IPS DF 19.7 (cell line): ENCODE measurements around the gene BORCS8.

Experiments used
- DNase-seq: peaks from one replicate; pipeline ENCODE4 v3.0.0-alpha.2; 2013; ENCODE audit warnings: low read depth, low spot score

Gene BORCS8

DNA sequence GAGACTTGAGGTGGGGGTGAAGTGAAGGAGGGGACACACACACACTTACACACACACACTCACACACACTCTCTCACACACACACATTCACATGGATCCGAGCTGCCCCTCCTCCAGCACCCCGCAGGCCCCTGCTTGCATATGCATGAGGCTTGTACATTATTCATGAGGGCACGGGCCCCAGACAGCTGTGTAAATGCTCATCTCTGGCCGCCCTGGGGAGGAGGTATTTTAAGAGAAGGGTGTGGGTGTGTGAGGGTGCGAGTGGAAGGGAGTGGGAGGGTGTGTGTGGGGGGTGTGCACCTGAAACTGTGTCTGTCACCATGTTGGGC is 22.2 kb upstream of the BORCS8 start:
- no peak for DNase-seq

DNA sequence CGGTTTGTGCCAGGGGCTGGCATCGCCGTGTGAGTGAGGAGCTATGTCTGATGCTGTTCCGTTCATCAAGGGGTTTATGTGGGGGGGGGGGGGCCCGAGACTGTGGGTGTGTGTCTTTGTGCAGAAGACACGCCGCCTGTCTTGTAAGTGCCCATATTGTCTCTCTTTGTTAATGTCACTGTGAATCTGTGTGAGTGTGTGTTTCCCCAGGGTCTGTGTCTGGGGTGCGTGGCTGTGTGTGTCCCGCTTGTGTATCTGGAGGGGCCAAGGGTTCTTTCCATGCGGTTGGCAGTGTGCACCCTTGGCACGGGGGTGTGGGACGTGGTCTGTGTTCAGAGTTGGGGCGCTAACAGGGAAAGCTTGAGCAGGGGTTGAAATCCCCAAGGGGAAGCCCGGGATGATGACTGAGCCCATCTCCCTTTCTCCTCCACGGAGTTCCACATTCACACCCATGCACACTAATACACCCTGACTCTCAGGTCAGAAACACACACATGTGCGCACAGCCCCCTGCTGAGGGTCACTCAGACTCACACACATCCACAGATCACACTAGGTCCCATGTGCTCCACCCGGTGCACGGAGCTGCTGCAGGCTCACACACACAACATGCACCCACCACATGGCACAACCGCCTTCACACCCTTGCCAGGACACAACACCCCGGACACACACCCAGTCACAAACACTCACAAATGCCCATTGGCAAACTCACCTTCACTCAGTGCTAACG is 21.6 kb upstream of the BORCS8 start:
- no peak for DNase-seq

DNA sequence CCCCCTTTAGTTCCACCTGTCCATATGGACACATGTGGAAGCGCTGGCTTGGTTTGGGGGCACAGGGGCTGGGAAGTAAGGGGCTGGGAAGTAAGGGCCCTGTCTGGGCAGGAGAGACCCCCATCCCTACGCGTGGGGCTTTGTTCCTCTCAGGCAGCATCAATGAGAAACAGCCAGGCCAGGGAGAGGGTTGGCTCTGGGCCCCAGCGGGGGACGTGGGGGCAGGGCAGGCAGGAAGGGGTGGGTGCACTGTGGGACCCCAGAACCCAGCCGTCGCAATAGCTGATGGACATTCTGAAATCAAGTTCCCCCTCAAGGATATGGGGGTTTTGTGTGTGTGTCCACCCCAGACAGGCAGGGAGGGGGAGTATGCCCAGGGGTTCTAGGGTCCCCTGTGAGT is 21.0 kb upstream of the BORCS8 start:
- no peak for DNase-seq

DNA sequence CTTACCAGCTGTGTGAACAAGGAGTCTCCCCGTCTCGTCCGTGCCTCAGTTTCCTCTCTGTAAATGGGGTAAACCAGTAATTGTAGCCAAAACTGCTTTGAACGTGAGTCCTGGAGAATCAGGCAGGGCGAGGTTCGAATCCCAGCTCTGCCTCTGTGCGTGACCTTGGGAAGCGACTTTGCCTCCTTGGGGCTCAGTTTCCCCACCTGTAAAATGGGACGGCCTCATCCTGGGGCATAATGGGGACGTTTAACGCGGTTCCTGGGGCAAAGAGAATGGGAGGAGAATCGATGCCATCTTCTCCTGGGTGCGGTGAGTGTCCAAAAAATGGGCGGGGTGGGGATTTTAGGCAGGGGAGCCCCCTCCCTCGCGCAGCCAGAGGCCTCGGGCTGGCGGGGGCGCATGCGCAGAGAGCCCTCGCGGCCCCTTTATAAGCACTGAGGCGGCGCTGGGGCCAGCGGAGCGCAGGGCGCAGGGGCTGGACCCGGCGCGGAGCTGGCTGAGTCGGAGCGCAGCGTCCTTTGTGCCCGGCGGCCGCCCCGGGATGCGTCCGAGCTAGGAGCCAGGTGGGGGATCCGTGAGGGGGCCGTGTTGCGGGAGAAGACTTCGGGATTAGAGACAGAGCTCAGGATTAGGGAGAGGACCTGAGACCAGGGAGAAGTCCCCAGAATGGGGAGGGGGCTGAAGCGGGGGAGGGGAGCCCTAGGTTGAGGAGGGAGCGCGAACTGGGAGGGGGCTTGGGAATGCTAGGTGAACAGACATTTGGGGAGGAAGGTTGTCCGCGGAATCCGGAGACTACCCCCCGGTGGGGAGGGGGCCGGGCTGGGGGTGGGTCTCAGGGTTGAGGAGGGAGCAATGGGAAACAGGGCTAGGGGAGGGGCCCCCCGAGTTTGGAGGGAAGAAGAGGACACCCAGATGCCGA is 19.8 kb upstream of the BORCS8 start, which contains the start of gene NCAN:
TSS of gene NCAN (plus strand) at position 460 of the 922 bp plus-strand sequence. CDS start 4,996 bp downstream, outside the sequence.
- no peak for DNase-seq

DNA sequence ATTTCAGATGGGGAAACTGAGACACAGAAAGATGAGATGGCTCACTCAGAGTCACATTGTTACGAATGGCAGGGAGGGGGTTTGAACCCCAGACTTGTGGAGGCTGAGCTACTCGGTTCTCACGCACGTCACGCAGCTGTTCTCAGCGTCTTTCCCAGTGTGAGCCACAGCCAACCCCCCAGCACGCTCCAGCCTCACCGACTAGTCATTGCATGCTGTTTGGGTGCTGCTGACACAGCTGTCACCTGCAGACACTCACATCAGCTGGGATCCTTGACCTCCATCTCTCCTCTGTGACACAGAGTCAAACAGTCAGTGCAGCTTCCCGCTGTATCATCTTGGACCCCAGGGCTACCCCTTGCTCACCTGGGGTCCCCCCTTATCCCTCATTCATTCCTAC is 17.4 kb upstream of the BORCS8 start:
- DNase-seq = no peak

DNA sequence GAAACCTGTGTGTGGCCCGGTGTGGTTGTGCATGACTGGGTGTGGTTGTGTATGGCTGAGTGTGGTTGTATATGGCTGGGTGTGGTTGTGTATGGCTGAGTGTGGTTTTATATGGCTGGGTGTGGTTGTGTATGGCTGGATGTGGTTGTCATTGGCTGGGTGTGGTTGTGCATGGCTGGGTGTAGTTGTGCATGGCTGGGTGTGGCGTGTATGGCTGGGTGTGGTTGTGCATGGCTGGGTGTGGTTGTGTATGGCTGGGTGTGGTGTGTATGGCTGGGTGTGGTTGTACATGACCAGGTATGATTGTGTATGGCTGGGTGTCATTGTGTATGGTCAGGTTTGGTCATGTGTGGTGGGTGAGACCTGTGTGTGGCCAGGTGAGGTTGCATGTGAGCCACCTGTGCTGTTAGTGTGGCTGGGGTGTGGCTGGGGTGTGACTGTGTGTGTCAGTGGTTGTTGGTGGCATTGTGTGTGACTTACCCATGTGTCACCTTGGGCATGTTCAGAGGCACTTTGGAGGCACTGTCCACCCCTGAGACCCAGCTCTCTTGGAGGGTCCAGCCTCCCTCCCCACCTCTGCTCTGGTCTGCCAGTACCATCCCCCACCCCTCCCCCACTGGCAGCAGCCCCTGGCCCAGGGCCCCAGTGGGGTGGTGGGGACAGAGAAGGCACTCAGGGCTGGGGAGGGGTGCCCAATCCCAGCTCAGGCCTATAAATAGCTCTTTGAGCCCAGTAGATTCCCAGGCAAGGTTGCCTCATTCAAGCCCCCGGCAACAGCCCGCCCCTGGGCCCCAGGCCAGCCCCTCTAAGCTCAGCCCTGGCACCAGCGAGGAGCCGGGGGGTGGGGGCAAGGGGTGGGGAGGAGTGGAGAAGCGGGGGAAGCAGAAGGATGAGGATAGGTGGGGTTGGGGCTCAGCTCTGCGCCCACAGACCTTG is 16.0 kb upstream of the BORCS8 start:
- DNase-seq = no peak

DNA sequence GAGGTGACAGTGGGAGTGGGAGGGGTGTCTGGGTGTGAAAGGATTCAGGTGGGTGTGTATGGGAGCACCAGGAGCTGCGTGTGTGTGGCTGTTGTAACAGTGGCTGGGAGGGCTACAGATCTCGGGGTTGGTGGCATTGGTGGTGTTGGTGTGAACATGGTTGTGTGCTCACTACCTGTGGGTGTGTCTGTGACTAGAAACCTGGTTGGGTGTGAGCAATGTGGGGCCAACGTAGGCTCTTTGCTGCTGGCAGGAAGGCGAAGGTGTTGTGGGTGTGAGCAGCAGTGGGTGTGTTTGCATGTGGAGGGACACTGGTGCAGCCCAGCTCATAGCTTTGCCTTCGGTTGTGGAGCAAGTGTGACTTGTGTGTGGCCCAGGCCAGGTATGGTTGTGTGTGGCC is 15.0 kb upstream of the BORCS8 start:
- no peak for DNase-seq

DNA sequence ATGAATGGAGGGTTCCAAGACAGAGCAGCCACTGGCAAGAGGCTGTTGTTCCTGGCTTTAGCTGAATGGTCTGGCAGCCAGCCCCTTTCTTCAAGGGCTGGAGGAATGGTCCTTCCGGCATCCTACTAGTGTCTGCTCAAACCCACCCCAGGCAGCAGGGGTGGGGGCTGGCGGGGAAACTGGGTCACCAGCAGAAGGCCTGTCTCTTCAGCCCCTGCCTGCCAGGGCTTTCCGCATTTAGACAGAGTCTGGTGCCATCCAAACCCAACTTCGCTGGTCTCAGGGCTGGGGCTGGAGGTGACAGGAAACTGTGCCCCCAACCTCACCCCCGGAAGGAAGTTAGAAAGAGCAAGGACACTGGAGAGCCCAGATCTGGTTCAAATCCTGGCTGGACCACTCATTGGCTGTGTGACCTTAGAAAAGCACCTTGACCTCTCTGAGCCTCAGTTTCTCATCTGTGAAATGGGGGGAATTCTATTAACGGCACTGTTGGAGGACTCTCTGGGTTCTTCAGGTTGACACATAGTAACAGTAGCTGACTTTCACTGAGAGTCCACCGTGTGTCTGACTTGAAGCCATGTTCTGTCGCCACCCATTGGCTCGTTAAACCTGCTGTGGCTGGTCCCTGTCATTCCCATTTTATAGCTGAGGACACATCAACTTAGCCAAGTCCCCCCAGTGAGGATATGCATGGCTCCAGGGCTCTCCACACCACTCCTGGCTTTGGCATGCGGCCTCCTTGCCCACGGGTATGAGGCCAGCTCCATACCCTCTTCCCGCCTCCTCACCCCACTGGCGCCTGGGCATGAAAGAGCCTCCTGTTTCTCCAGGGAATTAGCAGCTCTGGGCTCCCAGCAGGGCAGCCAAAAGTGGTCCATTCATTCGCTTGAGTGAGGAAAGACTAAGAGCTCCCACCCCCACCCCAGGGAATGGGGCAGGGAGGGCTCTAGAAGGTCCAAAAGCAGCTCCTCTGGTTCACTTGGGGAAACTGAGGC is 13.8 kb upstream of the BORCS8 start:
- DNase-seq = no peak

DNA sequence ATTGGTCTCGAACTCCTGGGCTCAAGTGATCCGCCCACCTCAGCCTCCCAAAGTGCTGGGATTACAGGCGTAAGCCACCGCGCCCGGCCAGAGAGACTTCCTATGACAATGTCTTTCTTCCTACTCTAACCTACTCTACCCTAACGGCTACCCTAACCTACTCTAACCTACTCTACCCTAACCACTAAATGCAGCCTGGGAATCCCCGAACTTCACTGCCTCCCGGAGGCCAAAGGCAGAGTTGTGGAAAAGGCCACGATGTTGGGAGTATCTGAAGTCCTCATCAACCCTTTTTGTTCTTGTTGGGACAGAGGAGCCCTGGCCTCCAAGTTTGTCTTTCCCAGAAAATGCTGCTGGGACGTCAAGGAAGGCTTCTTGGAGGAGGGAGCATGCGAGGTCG is 12.2 kb upstream of the BORCS8 start:
- no peak for DNase-seq

DNA sequence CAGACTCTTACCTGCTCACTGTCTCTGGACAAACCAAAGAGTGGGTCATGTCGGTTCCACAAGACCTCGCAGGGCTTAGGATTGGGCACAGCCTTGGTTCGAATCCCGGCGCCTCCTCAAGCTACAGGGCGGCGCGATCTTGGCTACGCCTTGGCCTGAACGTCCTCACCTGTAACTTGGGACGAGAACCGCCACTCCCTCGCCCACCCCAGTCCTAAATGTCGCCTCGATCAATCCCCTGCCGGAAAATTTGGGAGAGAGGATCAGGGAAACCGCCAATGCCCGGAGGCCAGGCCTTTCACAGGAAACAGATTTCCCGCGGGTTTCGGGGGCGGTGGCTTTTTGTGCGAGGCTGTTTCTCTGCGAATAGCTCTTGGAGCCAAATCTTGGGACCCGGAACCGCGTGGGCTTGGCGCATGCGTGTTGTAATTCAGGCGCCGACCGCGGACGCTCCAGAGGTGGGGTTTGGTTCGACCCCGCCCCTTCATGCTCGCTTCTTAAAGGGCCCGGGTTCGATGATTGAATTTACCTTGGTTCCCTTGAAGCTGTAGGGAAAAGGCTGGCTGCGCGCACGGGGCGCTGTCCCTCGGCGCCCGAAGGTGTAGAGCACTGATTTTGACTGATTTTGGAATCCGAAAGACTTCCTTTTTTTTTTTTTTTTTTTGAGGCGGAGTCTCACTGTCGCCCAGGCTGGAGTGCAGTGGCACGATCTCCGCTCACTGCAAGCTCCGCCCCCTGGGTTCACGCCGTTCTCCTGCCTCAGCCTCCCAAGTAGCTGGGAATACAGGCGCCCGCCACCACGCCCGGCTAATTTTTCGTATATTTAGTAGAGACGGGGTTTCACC is 11.3 kb upstream of the BORCS8 start, which contains the start of gene NR2C2AP:
TSS of gene NR2C2AP (minus strand) at position 403 of the 845 bp plus-strand sequence. CDS start at position 49, 354 bp downstream.
- no peak for DNase-seq

DNA sequence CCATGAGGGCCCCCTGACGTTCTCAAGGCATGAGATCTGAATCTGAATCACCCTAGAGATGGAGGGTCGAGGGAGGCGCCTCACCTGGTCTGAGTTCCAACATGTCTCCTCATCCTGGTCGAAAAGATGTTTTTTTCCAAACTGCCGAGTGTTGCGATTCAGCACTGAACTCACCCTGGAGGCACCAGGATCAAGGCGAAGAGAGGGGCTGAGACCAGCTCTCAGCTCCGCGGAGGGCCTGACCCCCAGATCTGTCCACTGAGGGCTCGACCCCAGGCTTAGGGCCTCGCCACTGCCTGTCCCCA is 10.7 kb upstream of the BORCS8 start:
- DNase-seq = no peak

DNA sequence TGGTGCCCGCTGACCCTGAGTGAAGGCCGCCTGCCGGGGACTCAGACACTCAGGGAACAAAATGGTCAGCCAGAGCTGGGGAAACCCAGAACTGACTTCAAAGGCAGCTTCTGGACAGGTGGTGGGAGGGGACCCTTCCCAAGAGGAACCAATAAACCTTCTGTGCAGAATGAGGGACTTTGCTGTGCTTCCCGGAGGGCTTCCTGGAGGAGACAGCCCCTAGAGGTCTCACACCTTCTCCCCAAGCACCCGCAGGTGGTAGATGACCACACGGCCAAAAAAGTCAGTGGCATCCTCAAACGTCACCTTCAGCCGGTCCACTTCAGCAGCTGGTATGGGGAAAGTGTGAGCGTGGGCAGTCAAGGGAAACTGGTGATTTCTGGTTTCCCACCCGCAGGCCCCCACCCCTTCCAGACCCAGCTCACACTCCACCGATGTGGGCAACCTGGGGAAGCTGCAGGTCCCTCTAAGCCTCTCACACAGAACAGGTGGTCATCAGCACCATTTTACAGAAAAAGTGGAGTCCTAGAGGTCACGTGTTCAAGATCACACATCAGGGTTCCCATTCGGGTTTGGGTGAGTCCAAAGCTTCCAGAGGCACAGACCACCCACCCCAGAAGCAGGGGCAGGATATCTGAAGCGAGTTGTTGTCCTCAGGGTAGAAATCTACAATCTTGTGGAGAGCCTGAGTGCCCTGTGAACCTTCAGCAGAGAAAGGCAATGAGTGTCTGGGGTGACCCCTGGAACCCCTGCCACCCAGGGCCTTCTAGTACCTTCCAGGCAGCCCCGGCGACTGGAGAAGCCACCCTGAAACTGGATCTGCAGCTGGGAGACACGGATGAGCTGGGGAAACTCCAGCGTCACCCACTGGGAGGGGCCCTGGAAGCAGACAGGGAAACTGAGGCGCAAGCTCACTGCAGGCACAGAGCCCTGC is 10.0 kb upstream of the BORCS8 start:
- no peak for DNase-seq

DNA sequence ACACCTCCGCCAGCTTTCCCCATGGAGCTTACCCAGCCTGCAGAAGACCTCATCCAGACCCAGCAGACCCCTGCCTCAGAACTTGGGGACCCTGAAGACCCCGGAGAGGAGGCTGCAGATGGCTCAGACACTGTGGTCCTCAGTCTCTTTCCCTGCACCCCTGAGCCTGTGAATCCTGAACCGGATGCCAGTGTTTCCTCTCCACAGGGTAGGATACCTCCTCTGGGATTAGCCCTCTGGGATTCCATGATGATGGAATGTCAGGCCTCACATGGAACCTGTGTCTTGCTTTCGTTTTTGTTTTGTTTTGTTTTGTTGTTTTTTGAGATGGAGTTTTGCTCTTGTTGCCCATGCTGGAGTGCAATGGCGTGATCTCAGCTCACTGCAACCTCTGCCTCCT is 2.0 kb upstream of the BORCS8 start:
- DNase-seq = no peak

DNA sequence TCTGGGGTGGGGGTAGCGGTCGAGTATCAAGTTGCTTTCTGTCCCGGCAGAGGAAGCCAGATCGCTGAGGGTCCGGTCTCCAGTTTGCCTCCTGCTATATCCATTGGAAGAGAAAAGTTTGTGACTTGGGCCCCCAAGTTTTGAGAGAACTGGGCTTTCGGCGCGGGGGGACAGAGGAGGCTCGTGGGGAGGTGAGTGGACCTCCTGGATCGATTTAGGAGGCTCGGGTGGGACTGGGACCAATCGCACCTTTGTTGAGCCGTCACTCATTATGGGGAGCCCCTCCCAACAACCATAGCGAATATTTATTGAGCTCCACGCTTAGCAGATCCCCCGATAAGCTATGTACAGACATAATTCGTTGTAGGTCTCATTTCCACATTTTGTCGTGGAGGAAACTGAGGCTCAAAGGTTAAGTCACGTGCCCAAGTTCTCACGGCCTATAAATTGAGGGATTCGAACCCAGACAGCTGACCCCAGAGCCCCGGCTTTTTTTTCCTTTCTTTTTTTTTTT is 1.0 kb upstream of the BORCS8 start:
- DNase-seq = no peak

DNA sequence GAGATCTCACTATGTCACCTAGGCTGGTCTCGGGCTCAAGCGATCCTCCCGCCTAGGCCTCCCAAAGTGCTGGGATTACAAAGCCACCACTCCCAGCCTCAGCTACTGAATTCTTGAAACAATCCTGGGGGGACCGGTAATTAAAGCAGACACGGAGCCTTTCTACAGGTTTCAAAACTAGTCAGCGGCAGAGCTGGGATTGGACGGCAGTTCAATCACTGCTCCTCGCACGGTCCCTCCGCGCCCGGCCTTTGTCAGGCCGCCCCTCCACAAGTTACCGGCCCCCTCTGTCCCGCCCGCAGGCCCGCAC is 229 bp downstream of the BORCS8 start:
- no peak for DNase-seq

DNA sequence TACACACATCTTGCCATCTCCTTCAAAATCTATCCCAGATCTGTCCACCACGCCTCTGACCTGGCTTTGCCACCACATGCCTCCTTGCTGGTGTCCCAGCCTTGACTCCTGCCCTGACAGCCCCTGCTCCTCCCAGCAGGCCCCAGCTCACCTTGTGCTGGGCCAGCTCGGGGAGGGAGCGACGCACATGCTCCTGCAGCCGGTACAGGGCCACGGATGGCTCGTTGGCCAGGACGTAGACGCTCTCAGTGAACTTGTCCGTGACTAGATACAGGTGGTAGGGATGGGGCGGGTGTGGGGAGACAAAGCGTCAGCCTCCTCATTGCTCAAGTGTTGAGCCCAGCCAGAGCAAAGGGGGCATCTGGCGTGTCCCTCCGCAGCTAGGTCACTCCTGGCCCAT is 5.2 kb downstream of the BORCS8 start:
- no peak for DNase-seq

DNA sequence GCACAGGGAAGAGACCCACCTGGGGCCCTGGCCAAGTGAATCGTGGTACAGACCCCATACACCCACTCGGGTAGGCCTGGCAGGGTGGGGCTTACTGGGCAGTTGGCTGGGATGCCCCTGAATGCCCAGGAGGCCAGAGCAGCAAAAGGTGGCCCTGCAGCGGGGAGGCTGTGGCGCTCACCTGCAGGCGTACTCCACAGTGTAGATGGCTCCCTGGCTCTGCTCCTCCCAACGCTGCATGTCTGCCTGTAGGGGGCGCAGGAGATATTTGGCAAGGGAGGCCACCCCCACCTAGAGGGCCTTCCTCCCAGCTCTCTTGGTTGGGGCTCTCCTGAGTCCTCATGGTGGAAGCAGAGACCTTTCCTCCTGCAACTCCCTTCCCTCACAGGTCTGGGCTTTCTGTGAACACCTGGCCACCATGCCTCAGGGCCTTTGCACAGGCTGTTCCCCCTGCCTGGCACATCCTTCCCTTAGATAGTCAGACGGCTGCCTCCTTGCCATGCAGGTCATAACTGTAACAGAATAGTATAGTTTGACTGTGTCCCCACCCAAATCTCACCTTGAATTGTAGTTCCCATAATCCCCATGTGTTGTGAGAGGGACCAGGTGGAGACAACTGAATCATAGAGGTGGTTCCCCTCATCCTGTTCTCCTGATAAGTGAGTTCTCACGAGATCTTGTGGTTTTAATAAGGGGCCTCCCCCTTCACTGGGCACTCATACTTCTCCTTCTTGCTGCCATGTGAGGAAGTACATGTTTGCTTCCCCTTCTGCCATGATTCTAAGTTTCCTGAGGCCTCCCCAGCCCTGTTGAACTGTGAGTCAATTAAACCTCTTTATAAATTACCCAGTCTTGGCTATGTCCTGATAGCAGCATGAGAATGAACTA is 5.9 kb downstream of the BORCS8 start:
- peak; percentile 60 for DNase-seq
